GM21526 (cell line): ENCODE data around the gene NQO2.
"Not testable (repeated sequence)": the region's sequence is repeated elsewhere in the genome, so short reads cannot be mapped to it uniquely, and the experiment has no call there.

ENCODE experiments used
- ATAC-seq: cut with Tn5 transposase; IDR thresholded peaks from one replicate; pipeline ENCODE4 v1.9.1; 2021; ENCODE audit warnings: moderate library complexity; ENCODE audit not compliant: unreplicated experiment, low FRiP score

Gene NQO2

DNA sequence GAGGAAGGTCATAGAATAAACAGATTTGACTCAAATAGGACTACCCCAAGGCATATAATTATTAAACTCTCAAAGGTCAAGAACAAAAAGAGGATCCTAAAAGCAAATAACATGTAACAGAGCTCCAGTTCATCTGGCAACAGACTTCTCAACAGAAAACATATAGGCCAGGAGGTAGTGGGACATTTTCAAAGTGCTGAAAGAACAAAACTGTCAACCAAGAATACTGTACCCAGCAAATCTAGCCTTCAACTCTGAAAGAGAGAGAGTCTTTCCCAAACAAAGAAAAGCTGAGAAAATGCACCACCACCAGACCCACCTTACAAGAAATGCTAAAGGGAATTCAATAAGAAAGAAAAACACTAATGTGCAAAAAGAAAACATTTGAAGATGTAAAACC is 11.9 kb downstream of the NQO2 start:
- no peak for ATAC-seq

DNA sequence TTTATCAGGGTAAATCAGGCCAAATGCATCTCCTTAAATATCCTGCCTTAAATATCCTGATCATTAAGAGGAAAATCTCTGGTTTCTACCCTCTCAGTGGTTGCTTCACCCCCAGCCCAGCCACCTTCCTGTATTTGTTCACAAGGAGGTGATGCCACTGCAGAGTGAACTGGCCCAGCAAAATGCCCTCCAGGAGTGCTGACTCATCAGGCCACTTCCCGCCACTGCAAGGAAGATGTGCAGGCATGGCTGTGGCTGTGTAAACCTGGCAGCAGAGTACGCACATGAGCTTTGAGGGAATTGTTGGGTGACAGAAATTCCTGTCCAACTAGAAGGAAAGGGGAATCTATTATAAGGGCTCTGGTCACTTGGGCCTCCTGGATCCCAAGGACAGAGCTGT is 13.8 kb downstream of the NQO2 start:
- no peak for ATAC-seq

DNA sequence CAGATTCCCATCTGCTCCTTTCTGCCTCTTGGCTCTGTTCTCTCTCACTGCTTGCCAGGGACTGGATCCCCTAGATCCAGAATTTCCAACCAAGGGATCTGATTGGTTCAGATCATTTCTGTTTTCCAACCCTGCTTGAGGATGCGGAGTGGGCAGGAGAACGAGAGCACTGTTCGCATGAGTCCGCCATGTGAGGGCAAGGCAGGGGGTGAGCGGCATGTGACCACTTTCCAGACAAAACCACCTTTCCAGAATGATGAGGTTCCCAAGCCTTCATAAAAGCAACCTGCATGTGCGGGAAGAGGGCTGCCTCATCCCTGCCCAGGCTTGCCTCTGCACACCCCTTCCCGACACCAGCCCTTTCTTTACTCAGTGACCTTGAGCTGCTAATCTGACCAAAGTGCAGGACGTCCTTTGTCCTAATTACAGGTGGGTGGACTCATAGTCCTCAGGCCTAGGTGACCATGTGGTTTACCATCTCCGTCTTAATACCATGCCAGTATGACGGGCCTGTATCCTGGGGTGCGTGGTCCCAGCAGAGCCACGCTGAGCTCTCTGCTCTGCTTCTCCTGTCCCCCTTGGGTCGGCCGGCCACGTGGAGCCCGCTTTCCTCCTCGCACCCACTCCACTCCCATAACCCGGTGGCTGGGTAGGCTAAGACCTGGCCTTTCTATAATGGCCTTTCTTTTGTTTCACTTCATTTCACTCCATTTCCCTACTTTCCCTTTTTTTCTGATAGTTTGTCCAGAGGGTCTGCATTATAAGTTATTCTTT is 14.4 kb downstream of the NQO2 start:
- ATAC-seq, result no peak

DNA sequence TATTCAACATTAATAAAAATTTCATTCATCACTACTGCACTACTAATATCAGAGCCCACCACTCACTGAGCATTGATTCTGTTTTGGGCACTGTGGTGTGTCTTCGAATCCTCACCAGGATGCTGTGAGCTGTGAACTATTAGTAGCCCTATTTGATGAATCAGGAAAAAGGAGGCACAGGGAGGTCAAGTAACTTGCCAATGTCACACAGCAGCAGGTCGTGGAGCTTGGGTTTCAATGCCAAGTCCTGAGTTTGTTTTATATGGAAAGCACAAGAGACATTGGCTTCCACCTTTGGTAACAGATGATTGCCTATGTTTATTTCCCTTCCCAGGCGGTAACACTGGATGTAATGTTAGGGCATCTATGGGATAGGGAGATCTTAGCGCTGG is 15.0 kb downstream of the NQO2 start:
- ATAC-seq, result no peak

DNA sequence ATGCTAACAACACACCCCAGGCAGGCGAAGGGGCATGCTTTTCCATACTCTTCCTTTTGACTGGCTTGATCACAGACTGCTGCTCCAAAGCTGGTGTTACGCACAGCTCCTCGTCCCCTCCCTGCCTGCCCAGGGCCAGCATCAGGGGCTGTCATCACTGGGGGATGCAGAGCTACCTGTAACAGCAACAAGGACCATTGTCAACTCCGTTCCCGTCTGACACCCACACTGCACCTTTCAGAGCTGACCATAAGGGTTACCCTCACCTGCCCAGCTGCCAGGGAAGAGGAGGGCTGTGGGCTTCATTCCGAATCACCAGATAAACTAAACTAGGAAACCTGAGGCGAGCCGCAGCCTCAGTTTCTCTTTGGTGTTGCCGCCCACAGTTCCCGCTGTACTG is 15.4 kb downstream of the NQO2 start:
- no peak for ATAC-seq

DNA sequence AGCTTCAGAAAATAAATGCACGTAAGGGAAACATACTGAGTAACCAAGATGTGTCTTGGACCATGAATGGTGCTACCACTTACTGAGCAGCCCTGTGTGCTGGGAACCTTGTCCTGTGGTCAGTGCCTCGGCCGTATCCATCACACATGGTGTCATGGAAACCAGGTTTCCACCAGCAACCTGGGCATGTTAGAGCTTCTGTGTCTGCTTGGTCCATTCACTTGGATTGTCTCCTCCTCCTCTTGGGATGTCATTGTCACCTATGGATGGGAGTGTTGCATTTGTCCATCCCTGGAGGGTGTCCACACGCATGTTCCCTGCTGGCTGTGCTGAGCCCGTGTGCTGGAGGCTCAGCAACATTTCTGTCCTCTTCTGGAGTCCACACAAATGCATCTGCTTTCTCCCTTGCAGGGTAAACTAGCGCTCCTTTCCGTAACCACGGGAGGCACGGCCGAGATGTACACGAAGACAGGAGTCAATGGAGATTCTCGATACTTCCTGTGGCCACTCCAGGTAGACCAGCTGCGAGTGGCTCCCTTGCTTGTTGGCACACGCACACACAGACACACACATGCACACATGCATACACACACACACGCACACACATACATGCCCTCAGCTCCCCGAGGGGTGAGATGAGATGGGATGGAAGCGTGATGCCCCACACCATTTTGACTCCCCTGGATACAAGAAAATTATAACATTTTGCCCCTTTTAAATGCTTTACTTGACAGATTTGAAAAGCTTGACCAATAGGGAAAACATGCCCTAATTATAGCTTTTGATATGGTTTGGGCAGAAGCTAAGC is 17.0 kb downstream of the NQO2 start:
- no peak for ATAC-seq

DNA sequence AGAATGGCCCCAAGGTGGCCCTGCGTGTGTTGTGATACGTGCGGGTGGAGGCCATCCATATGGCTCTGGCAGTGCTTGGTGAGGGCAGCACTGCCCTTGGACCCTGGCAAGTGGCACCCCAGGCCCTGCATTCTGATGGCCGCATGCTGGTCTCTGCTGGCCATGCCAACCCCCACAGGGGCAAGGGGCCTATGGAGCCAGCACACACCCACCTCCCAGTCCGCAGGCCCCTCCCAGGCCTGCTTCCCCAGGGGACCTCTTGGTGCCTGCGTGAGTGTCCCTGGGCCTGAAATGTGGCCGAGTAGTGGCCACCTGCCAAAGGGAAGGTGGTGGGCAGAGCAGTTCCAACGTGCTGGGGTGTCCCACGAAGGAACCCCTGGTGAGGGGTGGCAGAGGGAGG is 17.6 kb downstream of the NQO2 start:
- ATAC-seq, result no peak

DNA sequence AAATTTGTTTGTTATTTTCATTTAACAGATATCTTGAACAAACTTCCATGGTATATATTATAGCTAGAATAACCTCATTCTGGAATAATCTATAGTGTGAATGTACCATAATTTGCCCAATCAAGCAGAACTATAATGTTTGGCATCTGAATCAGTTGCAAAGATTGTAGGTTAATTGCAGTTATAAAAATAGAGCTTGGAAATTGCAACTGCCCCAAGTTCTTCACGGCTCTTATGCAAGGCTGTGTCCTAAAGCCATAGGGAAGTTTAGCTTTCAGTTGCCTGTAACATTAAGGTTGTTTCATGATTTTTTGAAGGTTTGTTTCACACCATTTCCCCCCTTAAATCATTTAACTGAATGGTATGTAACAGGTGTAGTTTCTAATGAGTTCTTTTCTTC is 19.4 kb downstream of the NQO2 start:
- no peak for ATAC-seq

DNA sequence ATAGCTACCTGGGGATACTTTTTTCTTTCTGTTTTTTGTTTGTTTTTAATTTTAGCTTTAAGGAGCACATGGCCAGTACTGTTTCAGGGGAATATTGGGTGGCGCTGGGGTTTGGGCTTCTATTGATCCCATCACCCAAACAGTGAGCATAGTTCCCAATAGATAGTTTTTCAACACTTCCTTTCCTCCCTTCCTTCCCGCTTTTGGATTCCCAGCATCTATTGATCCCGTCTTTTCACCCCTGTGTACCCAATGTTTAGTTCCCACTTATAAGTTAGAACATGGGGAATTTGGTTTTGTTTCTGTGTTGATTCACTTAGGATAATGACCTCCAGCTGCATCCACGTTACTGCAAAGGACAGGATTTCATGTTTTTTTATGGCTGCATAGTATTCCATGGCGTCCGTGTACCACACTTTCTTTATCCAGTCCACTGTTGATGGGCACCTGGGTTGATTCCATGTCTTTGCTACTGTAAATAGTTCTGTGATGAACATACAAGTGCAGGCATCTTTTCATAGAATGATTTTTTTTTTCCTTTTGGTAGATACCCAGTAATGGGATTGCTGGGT is 20.1 kb downstream of the NQO2 start:
- ATAC-seq, result no peak

DNA sequence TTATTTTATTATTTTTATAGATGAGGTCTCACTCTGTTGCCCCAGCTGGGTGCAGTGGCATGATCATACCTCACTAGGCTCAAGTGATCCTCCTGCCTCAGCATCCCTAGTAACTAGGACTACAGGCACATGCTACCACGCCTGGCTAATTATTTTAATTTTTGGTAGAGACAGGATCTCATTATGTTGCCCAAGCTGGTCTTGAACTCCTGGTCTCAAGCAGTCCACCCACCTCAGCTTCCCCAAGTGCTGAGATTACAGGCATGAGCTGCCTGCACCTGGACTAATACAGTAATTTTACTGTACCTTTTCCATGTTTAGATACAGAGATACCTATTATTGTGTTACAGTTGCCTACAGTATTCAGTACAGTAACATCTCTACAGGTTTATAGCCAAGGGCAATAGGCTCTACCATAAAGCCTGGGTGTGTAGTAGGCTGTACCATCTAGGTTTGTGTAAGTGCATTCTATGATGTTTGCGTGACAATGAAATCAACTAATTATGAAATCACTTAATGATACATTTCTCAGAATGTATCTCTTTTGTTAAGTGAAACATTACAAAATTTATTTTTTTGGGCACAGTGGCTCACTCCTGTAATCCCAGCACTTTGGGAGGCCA is 21.4 kb downstream of the NQO2 start:
- not testable (repeated sequence) for ATAC-seq

DNA sequence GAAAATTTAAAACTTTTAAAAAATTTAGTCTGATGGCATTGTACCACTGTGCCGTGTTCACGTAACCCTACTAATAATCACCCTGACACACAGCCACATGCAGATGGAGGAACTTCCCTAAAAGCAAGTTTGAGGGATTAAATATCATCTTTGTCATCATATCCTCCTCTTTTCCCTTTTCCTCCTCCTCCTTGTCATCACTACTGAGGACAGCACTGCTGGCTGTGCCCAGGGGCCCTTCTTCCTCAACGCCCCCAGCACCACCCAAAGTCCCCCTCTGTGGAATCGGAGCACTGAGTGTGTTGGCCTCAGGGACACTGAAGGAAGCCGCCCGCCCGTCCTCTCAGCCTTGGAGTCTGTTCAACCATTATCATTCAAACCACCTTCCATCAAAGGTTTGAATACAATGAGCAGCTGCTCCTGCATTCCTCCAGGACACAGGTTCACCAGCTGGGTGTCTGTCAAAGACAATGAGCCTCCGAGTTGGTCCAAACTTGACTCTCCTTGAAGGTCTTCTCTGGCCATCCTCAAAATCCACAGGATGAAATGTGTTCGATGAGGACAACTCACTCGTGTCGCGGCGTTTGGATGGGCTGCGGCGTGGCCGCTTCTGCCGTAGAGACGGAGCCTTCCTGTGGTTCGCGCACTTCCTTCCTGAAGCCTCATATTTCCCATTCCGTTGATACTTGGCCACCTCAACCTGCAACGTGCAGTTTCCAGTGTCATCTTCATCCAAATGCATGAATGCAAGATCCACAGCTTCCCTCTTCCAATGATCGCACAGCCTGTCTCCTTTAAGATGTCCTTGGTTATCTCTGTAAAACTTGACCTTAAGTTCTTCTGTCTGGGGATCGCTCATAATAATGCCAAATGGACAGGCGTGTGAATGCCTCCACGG is 23.3 kb downstream of the NQO2 start:
- no peak for ATAC-seq

DNA sequence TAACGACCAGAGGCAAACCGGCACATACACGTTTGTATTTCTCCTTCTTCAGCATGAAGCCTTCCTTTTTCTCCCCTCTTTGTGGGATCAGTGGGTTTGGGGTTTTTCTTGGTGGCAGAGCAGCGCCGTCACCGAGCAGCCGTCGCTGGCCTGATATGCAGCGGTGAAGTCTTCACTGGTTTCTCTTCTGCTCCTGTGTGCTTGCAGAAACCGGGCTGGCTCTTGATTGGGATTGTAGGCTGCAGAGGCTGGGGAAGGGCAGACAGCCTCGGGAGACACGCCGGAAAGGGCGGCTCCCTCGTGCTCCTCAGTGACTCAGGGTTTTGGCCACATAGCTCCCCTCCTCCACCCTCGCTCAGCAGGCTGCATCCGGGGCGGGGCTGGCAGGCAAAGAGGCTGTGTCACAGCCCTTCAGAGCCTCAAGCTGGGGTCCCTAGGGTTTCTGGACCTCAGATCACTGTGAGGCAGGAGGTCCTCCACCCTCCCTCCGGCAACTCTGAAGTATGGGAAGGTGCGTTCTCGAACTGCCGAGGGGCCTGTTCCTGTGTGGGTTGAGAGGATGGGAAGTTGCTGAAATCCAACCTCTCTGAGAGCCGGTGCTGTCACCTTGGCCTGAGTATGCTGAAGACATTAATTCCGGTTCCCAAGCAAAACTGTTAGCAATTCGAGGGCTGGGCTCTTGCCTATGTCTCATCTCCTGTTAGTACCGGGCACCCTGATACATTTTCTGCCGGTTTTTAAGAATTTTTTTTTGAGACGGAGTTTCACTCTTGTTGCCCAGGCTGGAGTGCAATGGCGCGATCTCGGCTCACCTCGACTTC is 24.2 kb downstream of the NQO2 start:
- ATAC-seq, result peak; percentile 77

DNA sequence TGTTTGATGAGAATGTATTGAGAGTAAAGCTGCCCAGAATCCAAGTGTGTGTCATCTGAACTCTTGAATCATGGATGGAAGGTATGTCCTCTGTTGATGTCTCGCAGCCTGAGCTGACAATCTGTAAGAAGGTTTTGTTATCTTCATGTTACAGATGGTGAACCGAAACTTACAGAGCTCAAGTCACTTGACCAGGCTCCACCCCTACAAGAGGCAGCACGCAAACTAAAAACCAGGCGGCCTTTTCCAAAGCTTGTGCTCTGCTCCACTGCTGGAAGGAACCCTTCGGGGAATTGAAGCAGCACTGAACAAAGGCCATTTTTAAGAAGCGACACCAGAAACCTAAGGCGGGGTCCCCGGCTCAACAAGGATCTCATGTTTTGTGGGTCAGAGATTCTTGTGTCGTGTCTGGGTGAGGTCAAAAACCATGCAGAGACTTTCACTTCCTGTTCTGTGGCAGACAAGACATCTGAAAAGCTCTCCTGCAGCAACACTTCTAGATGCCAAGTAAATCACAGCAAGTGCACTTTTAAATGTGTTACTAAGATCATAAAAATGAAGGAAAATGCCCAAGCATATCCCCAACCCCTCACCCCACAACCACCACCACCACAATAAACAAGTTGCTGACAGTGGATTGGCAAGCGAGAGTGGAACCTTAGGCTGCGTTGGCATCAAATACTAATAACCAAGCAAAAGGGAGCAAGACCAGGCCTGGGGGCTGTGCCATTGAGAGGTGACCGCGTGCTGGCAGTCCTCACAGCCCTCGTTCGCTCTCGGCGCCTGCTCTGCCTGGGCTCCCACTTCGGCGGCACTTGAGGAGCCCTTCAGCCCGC is 27.3 kb downstream of the NQO2 start:
- peak; percentile 69 for ATAC-seq

DNA sequence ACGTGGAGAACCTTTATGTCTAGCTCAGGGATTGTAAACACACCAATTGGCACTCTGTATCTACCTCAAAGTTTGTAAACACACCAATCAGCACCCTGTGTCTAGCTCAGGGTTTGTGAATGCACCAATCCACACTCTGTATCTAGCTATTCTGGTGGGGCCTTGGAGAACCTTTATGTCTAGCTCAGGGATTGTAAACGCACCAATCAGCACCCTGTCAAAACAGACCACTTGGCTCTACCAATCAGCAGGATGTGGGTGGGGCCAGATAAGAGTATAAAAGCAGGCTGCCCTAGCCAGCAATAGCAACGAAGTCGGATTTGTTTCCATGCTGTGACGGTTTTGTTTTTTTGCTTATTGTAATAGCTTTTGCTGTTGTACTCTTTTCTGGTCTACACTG is 28.5 kb downstream of the NQO2 start:
- not testable (repeated sequence) for ATAC-seq

DNA sequence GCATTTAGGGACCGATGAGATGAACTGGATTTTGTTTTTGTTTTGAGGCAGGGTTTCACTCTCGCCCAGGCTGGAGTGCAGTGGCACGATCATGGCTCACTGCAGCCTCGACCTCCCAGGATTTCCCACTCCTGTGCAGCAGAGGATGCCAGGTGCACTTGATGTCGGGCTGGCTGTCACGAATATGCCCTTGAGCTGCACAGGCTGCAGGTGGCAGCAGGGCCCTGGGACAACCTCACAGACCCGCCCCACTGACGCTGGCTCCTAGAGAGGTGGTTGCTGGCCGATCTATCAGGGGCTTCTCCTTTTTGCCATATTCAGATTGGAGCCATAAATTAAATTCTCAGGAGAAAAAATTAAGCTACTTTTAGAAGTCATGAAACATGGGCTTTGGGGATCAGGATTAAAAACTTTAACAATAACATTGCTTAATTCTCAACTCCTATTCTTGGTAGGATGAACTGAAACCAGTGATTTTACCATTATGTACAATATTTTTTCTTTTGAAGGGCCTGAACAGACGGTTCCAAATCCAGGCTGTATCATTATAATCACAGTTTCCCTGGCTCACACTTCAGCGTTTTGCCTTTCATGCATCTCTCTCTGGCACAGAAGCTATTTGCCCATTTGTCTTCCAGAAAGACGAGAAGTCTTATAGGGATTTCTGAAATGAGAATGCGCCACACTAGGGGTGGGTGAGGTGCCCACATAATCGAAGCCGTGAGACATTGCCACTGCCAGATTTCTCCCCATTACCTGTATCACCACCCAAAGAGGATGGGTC is 32.4 kb downstream of the NQO2 start:
- no peak for ATAC-seq

DNA sequence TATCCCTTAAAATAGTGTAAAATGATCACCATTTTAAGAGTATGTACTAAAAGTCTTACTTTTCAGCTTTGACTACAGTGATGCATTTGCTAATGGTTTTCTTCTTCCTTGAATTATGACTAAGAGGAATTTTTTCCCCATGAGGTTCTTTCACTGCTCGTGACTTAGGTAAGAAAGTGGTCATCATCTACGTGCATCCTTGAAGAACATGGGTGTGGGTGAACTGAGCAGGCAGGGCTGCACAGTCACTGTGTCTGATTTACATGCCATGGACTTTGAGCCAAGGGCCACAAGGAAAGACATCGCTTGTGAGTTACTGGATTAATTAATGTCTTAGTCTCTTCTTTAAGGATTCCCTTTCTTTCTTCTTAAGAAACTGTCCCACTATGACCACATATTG is 33.3 kb downstream of the NQO2 start:
- no peak for ATAC-seq

DNA sequence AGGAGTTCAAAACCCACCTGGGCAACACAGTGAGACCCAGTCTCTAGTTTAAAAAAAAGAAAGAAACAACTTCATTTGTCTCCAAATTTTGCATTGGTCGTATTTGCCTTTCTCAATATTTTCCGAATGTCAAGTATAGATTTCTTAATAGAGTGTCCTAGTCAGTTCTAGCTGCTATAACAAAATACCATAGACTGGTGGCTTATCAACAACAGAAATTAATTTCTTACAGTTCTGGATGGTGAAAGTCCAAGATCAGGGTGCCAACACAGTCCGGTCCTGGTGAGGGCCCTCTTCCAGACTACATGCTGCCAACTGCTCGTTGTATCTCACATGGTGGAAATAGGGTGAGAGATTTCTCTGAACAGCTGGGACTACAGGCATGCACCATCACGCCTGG is 34.0 kb downstream of the NQO2 start:
- ATAC-seq, result no peak

DNA sequence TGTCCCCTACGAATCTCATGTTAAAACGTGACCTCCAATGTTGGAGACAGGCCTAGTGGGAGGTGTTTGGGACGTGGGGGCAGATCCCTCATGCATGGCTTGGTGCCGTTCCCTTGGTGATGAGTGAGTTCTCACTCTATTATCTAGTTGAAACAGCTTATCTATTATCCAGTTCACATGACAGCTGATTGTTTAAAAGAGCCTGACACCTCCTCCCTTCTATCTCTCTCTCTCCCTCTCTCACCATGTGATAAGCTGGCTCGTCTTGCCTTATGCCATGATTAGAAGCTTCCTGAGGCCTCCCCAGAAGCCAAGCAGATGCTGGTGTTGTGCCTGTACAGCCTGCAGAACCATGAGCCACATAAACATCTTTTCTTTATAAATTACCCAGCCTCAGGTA is 35.7 kb downstream of the NQO2 start:
- no peak for ATAC-seq
